Caco-2 (cell line): ENCODE data around the gene GRIK3. TPM values are rescaled to one million over a fixed set of nuclear protein-coding genes. Genes with fewer than 3 reads are reported as not detected.

Experiments used
- BruUV-seq: library from RNA; stranded (reverse); fragments of 400-500 nt; replicated peaks from 2 replicates; lab custom pipeline; 2021; lab: Mats Ljungman, UMichigan
- CTCF ChIA-PET: fragments of 300-600 bp; sonication (Branson Sonifier 250); formaldehyde crosslinking; loops from one replicate; lab custom pipeline; 2022; ENCODE audit warnings: antibody characterized with exemption; lab: Charles Lee
- POLR2A ChIA-PET: fragments of 300-600 bp; sonication (Branson Sonifier 250); formaldehyde crosslinking; loops from one replicate; lab custom pipeline; 2022; ENCODE audit warnings: antibody characterized with exemption; lab: Charles Lee
- DNase-seq, 2 experiments: peaks; one replicate each; pipeline versions ENCODE4 v3.0.0 to v3.0.0-alpha.2; 2020 to 2022
- H3K27me3 ChIP-seq: replicated peaks from 2 replicates; pipeline ENCODE4 v1.6.0; 2011; ENCODE audit warnings: low read length; ENCODE audit not compliant: control insufficient read depth, insufficient read depth
- H3K36me3 ChIP-seq: 2 replicates; pipeline ENCODE4 v1.5.1; 2011; ENCODE audit warnings: low read length; ENCODE audit not compliant: control insufficient read depth, insufficient read depth
- H3K4me1 ChIP-seq: fragments of 250-450 bp; sonication (Bioruptor Pico); 2 replicates; pipeline ENCODE4 v1.5.1; 2020; ENCODE audit warnings: mild to moderate bottlenecking
- H3K4me3 ChIP-seq: 2 replicates; pipeline ENCODE4 v1.5.1; 2011; ENCODE audit warnings: low read depth, mild to moderate bottlenecking, control low read depth, low read length
- H3K9me3 ChIP-seq: fragments of 250-450 bp; sonication (Bioruptor Pico); 2 replicates; pipeline ENCODE4 v1.5.1; 2020; ENCODE audit warnings: mild to moderate bottlenecking, moderate library complexity
- H3K27ac Mint-ChIP-seq: one replicate; pipeline ENCODE4 v1.8.0; 2022; ENCODE audit warnings: mixed read lengths; ENCODE audit not compliant: unreplicated experiment
- H3K27me3 Mint-ChIP-seq: one replicate; pipeline ENCODE4 v1.8.0; 2022; ENCODE audit warnings: mixed read lengths; ENCODE audit not compliant: insufficient read depth, unreplicated experiment
- H3K36me3 Mint-ChIP-seq: one replicate; pipeline ENCODE4 v1.8.0; 2022; ENCODE audit warnings: mild to moderate bottlenecking, mixed read lengths; ENCODE audit not compliant: insufficient read depth, unreplicated experiment
- H3K4me1 Mint-ChIP-seq: one replicate; pipeline ENCODE4 v1.8.0; 2022; ENCODE audit warnings: low read depth, mixed read lengths; ENCODE audit not compliant: unreplicated experiment
- H3K4me3 Mint-ChIP-seq: one replicate; pipeline ENCODE4 v1.8.0; 2022; ENCODE audit warnings: mild to moderate bottlenecking, moderate library complexity, mixed read lengths; ENCODE audit not compliant: unreplicated experiment
- H3K9me3 Mint-ChIP-seq: one replicate; pipeline ENCODE4 v1.8.0; 2022; ENCODE audit warnings: mixed read lengths; ENCODE audit not compliant: unreplicated experiment
- intact Hi-C: fragments of 100-400 bp; cut with micrococcal nuclease; formaldehyde crosslinking; loops from one replicate; pipeline ENCODE4 v1.10.0; 2022; ENCODE audit not compliant: unreplicated experiment
- total RNA-seq: library from RNA; stranded (reverse); gene quantifications from 2 replicates; pipeline ENCODE4 v1.2.3, GENCODE V29; 2022
- TF ChIP-seq, protein P1 (sequence below), 2 experiments: fragments of 200-600 bp in 1 of 2; IDR thresholded peaks; 1 replicate in 1 of 2; 2 replicates in 1 of 2; pipeline versions ENCODE4 v1.5.1 to v1.8.0; 2011 to 2022; ENCODE audit warnings: antibody characterized with exemption in 1 of 2, control low read depth in 1 of 2, inconsistent platforms in 1 of 2, low read depth in 1 of 2, low read length in 1 of 2, mild to moderate bottlenecking in 1 of 2, moderate library complexity in 1 of 2; ENCODE audit not compliant: insufficient read depth in 1 of 2, severe bottlenecking in 1 of 2, unreplicated experiment in 1 of 2

GRIK3 gene
- total RNA-seq, 1 experiment from 2014 or later: not detected

DNA sequence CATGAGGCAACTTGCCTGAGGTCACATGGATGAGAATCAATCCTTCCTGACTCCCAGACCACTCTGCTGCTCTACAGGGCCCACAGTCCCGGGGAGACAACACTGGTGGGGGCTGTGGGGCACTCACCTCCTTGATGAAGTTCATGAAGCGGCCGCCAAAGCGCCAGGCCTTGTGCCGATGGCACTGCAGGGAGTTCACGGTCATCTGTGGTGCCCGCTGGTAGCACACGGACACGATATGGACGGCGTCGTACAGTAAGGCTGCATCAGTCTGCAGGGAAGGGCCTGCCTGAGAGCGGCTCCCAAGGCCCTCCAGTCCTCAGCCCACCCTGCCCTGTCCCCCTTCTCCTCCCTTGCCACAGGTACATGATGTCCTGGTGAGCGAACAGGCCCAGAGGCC, 175.3 kb downstream of the GRIK3 start:
- H3K4me1 ChIP-seq: no peaks in the 10 kb centered on the region
- DNase-seq: no peak
- H3K27me3 Mint-ChIP-seq: peaks cover 23% of the 10 kb centered on the region
- H3K36me3 ChIP-seq: no peaks in the 10 kb centered on the region
- H3K27ac Mint-ChIP-seq: no peak overlapping the region
- no peaks in the 10 kb centered on the region for H3K9me3 ChIP-seq
- CTCF ChIA-PET: no interaction called here
- POLR2A ChIA-PET: no interaction called here
- no peak overlapping the region for H3K4me3 ChIP-seq
- no peak overlapping the region for H3K4me3 Mint-ChIP-seq
- no peaks in the 10 kb centered on the region for H3K4me1 Mint-ChIP-seq
- no peaks in the 10 kb centered on the region for H3K36me3 Mint-ChIP-seq
- TF ChIP-seq, protein P1, sequence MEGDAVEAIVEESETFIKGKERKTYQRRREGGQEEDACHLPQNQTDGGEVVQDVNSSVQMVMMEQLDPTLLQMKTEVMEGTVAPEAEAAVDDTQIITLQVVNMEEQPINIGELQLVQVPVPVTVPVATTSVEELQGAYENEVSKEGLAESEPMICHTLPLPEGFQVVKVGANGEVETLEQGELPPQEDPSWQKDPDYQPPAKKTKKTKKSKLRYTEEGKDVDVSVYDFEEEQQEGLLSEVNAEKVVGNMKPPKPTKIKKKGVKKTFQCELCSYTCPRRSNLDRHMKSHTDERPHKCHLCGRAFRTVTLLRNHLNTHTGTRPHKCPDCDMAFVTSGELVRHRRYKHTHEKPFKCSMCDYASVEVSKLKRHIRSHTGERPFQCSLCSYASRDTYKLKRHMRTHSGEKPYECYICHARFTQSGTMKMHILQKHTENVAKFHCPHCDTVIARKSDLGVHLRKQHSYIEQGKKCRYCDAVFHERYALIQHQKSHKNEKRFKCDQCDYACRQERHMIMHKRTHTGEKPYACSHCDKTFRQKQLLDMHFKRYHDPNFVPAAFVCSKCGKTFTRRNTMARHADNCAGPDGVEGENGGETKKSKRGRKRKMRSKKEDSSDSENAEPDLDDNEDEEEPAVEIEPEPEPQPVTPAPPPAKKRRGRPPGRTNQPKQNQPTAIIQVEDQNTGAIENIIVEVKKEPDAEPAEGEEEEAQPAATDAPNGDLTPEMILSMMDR (IDR thresholded peaks at IDR 0.05; ENCODE audit: insufficient read depth in 1 of 2, low read depth in 1 of 2, low read length in 1 of 2, severe bottlenecking in 1 of 2, unreplicated experiment in 1 of 2): no peak
- intact Hi-C loops: no loop called here
- peaks cover 2% of the 10 kb centered on the region; the same call in 1 of the 2 replicates for H3K27me3 ChIP-seq
- no TSS peak for BruUV-seq
- no peaks in the 10 kb centered on the region for H3K9me3 Mint-ChIP-seq

DNA sequence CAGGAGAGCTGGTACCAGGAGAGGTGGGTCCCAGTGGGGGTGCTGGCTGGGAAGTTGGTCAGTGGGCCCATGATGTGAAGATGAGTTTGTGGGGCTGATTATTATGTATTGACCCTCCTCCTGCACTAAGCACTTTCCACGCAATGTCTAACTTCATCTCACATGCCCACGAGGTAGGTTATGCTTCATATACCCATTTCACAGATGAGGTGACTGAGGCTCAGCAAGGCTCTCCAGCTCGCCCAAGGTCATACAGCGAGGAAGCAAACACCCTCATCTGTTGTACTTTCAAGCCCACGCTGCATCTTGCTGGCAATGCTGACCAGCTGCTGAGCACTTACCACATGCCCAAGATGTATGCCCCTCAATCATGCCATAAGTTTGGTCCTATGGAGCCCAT, 175.8 kb downstream of the GRIK3 start:
- CTCF ChIA-PET: no interaction called here
- H3K4me3 Mint-ChIP-seq: no peak overlapping the region
- no peak for DNase-seq
- no TSS peak for BruUV-seq
- no peaks in the 10 kb centered on the region for H3K4me1 Mint-ChIP-seq
- no peaks in the 10 kb centered on the region for H3K9me3 Mint-ChIP-seq
- H3K4me3 ChIP-seq: no peak overlapping the region
- POLR2A ChIA-PET: no interaction called here
- intact Hi-C loops: no loop called here
- no peaks in the 10 kb centered on the region for H3K36me3 Mint-ChIP-seq
- TF ChIP-seq, protein P1 (IDR thresholded peaks at IDR 0.05; ENCODE audit: insufficient read depth in 1 of 2, low read depth in 1 of 2, low read length in 1 of 2, severe bottlenecking in 1 of 2, unreplicated experiment in 1 of 2): no peak
- no peaks in the 10 kb centered on the region for H3K9me3 ChIP-seq
- H3K27me3 ChIP-seq: peaks cover 2% of the 10 kb centered on the region; the same call in 1 of the 2 replicates
- H3K4me1 ChIP-seq: no peaks in the 10 kb centered on the region
- no peak overlapping the region for H3K27ac Mint-ChIP-seq
- peaks cover 23% of the 10 kb centered on the region for H3K27me3 Mint-ChIP-seq
- no peaks in the 10 kb centered on the region for H3K36me3 ChIP-seq

DNA sequence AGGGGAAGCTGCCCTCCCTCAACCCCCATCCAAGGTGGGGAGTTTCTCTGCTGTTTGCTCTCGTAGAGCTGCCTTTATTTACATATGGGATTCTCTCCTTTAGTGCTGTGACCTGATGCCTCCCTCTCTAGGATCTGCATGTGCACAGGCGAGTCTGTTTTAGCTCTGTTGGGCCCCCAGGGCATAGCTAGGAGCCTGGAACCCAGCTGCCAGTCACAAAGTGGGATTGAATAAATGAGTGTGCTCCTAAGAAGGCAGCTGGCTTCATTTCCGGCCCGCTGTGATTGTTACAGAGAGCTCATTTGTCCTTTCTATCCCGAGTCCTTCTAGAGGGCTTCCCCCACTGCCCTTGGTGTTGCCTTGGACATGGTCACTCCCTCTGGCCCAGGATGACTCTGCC, 176.6 kb downstream of the GRIK3 start:
- no peak for DNase-seq
- Mint-ChIP-seq H3K27ac (no peak overlapping the region), H3K36me3 (no peaks in the 10 kb centered on the region), H3K4me1 (no peaks in the 10 kb centered on the region), H3K4me3 (no peak overlapping the region), H3K9me3 (no peaks in the 10 kb centered on the region), H3K27me3 (peaks cover 20% of the 10 kb centered on the region)
- peaks cover 2% of the 10 kb centered on the region; the same call in 1 of the 2 replicates for H3K27me3 ChIP-seq
- BruUV-seq: no TSS peak
- ChIA-PET CTCF (no interaction called here), POLR2A (no interaction called here)
- H3K36me3 ChIP-seq: no peaks in the 10 kb centered on the region
- H3K4me1 ChIP-seq: no peaks in the 10 kb centered on the region
- no peak overlapping the region for H3K4me3 ChIP-seq
- no peaks in the 10 kb centered on the region for H3K9me3 ChIP-seq
- intact Hi-C loops: no loop called here
- TF ChIP-seq, protein P1 (IDR thresholded peaks at IDR 0.05; ENCODE audit: insufficient read depth in 1 of 2, low read depth in 1 of 2, low read length in 1 of 2, severe bottlenecking in 1 of 2, unreplicated experiment in 1 of 2): no peak
